HG03460 (cell line): ENCODE measurements around the gene EEF1AKMT1.
A peak's percentile ranks its signal among the peaks of the same experiment; 100 is the strongest.

Source experiments
- ATAC-seq: cut with Tn5 transposase; IDR thresholded peaks from one replicate; pipeline ENCODE4 v1.9.1; 2021; ENCODE audit not compliant: unreplicated experiment

Gene EEF1AKMT1, protein sequence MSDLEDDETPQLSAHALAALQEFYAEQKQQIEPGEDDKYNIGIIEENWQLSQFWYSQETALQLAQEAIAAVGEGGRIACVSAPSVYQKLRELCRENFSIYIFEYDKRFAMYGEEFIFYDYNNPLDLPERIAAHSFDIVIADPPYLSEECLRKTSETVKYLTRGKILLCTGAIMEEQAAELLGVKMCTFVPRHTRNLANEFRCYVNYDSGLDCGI

DNA sequence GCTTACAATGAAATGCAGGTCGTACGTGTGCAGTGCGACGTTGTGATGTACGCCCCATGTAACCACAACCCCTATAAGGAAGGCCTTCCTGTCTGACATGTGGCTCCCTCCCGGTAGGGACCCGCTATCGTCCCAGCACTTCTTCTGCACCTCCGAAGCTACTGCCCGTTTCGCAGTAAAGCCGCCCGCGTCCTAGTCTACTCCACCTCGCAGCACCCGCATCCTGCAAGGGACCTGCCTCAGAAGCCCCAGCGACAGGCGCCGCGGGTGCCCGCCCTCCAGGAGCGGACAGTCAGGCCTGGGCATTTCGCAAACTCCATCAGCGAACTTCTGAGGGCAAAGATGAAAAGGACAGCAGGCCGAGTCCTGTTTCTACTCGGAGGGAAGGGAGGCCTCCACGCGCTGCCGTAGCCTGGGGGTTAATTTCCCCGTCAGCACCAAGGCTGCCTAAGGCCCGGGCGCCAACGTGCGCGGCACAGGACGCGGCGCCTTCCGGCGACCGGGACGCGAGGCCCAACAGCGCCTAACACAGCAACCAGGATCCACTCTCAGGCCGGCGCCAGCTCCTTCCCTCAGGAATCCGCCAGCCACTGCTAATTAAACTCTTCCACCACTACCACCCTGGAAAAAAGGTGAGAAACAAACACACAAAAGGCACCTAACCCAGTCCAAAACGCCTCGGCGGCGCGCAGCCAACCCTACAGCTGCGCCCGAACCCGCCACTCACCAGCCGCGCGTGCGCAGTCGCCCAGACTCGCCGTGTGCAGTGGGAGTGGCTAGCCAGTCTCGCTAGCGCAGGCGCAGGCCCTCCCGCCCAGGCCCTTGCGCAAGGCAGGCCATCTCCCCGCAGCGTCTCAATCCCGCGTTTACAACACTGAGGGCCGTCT is at the start of gene EEF1AKMT1:
TSS of gene EEF1AKMT1 (minus strand) at position 768 of the 887 bp plus-strand sequence. CDS start 16,363 bp downstream, outside the sequence.
- peak; percentile 88 for ATAC-seq

DNA sequence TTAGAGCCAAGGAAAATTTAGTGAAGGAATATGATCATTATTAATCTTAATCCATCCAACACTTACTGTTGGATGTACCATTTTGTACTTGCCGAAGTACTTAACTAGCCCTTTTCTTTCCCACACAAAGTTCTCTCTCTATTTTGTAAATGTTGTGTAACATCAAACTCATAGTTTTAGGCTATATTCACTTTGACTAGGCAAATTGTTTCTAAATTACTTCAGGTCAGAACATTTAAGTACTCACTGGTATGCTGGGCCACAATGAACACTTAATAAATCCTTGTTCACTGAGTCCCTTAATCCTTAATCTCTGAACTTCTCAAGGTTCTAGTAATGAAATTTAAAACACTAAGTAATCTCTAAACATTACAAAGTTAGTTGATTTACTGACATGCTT is 49.3 kb upstream of the EEF1AKMT1 start:
- no peak for ATAC-seq

DNA sequence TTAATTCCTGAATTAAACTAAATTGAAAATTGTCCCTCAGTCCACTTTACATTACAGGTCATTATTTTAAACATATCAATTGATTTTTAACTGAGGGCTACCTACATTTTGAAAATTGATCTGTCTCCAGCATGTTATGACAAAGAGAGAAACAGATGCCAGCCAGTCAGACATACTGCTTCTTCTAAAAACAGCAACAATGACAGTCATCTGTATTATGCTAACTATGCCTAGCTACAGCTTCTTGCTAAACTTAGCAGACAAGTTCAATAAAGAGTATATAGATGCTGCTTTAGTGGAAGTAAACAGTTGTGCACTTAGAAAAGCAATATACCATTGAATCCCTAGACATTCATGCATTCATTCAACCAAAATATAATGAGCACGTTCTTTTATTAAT is 48.6 kb upstream of the EEF1AKMT1 start:
- no peak for ATAC-seq

DNA sequence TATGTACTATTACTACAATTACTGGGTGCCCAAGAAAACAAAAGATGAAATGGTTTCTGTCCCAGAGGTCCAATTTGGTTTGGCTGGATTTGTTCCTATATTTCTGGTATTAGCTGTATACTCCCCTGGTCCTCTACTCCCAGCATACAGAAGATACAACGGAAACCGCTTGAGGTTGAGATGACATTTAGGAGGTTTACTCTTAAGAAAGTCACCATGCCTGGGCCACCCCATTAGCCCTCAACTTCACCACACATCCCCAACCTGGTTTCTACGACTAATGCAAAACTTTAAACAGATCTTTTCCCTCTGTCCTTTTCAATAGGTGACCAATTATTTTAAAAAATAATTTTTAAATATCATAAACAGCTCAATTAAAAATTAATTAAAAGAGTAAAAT is 46.0 kb upstream of the EEF1AKMT1 start:
- ATAC-seq: no peak

DNA sequence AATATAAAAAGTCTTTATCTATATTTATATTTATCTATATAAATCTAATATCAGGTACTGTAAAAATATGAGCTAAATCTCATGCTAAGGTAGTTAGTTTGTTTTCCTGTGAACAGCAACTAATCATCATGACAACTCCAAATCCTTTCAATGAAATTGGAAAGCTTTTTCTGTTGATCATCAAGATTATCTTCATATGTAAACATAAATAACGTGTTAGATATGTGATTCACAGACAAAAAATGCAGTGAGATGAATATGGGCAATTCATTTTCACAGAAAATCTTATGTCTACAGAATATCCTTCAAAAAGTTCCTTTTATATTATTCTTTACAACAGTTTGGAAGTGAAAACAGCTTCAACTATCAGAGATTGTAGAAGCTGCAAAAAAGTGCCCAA is 41.7 kb upstream of the EEF1AKMT1 start:
- no peak for ATAC-seq

DNA sequence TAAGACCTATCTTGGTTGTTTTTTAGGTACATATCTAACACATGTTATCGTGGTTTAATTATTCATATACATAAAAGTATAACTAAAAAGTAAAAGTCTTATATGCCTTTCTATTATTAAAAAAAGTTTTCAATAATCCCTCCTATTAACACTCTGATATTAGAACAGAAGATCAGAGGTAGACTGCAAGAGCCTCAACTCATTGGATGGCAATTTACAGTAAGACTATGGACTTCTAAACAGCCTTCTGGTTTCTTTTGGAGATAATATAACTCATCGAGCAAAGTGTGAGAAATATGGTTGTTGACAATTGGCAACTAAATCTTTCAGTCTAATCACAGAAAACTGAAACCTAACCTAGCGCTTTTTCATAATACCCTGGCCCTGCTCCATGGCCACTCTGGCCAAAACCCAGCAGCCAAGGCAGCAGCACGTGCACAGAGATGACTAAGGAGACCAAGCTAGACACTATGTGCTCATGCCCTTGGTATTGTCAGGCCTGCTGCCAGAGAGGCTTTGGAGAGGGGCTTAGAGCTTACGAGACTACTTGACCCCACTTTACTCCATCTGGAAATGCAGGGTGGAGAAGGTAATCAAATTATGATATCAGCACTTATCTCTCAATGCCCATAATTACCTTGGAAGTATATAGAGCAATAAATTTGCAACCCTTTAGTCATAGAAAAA is 40.6 kb upstream of the EEF1AKMT1 start:
- ATAC-seq: no peak

DNA sequence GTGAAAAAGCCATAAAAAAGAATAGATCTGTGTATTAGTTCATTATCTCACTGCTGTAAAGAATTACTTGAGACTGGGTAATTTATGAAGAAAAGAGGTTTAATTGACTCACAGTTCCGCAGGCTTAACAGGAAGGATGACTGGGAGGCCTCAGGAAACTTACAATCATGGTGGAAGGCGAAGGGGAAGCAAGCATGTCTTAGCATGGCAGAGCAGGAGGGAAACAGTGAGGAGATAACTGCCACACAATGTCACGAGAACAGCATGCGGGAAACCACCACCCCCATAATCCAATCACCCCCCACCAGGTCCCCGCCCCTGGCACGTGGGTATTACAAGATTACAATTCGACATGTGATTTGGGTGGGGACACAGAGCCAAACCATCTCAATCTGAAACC is 39.1 kb upstream of the EEF1AKMT1 start:
- no peak for ATAC-seq

DNA sequence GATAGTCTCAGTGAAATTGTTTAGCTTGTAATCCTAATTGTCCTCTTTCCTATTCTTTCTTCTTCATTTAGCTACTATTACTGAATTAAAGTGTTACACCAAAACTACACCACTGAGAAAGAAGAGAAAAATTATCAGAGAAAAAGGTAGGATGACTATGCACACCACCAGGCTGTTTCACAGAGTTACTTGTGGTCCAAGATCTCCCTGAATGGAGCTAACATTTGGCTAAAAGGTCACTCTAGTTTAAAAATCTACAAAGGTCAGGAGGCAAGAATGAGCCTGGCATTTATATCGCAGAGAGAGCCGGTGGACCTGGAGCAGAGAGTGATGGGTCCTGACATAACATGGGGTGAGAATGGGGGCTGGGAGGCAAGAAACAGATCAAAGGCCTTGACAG is 37.0 kb upstream of the EEF1AKMT1 start:
- ATAC-seq: no peak

DNA sequence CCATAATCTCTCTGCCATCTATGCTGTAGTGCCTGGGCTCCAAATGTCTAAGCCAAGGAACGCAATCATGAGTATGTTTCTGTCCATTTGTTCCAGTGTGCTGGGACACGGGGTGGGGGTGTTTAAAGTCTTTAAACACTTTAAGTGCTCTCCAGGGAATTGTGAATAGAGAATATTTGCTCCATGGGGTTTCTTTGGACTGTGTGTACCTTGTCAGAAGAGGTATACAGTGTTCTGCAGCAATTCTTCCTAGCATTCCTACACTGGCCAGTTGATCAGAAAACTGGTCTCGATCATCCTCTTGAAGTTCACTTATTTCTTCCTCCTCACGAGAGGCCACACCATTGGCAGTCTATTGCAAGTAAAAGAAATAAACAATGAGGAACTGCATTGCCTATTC is 35.1 kb upstream of the EEF1AKMT1 start:
- ATAC-seq: no peak

DNA sequence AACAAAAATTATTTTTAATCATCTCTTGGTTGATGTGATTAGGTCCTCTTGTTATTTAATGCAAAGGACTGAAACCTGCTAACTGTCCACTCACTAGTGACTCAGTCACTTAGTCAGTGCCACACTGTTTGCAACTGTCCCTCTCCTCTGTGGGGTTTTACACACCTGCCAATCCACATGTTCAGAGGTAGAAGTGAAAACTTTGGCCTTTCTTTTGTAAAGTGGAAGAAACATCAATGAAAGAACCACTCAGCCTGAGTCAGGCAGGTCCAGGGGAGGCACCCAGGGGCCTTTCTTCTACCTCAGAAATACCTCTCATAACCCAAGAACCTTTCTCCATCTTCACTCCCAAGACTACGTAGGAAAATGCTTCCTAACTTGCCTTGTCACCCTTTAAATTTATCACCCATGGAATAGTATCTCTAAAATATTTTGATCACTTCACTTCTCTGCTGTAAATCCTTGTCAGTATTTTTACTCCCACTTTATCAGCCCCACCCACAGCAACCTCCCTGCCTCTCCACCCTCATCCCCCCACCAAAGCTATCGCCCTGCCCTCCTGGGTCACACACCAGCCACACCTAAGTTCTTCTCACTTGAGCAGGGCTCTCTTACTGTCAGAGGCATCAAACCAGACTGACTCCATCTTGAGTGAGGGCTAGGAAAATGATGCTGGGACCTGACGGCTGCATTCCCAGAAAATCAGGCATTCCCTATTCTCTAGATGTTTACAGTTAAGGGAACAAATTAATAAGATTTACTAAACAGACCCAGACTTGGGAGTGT is 29.6 kb upstream of the EEF1AKMT1 start:
- ATAC-seq: no peak

DNA sequence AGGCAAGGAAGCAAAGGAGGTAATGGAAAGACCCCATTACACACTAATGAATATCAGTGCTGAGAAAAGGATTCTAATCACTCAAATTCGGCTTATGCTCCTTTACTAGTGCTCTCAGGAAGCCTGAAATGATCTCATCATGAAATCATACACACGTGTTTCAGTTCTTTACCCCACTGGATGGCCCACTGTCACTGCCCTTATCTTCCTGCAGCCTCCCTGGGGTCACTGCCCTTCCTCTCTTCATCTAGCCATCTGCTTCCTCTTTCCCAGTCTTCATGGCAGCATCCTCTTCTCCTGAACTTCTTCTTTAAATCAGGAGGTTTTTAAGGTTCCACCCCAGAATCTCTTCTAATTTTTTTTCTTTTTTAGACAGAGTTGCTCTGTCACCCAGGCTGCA is 27.9 kb upstream of the EEF1AKMT1 start:
- ATAC-seq: no peak

DNA sequence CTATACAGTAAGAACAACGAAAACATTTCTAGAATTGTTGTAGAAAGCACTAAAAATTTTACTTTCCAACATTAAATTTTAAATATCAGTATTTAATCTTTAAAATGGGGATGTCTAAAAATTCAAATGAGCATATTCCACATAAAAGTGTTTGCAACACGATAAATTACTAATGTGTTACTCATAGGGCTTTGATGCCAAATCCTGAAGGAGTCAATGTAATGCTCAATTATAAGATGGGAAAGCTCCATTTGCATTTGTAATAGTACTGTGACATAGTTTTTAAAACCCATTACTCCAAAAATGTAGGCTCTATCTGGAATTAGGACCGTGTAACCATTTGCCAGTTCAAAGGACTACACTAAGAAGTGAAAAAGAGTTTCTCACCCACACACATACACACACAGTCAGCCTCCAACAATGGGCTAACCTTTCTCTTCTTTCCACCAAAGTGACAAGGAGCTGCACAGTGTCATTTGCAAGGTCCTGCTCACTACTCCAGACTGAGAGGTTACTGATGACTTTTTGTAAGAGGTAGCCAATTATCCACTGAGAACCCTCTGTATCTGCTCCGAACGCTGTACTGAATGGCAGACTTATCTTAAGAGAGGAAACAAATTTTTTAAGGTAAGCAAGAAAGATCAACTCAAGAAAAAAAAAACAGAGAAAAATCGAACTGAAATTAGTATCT is 26.1 kb upstream of the EEF1AKMT1 start:
- ATAC-seq: no peak

DNA sequence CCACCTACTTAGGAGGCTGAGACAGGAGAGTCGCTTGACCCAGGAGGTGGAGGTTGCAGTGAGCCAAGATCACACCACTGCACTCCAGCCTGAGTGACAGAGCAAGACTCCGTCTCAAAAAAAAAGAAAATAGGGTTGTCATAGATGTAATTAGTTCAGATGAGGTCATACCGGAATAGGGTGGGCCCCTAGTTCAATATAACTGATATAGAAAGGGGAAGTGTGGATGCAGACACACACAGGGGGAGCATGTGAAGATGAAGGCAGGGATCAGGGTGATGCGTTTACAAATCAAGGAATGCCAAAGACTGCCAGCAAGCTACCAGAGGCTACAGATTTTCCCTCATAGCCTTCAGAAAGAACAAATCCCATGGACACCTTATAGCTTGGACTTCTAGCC is 24.3 kb upstream of the EEF1AKMT1 start:
- ATAC-seq: no peak

DNA sequence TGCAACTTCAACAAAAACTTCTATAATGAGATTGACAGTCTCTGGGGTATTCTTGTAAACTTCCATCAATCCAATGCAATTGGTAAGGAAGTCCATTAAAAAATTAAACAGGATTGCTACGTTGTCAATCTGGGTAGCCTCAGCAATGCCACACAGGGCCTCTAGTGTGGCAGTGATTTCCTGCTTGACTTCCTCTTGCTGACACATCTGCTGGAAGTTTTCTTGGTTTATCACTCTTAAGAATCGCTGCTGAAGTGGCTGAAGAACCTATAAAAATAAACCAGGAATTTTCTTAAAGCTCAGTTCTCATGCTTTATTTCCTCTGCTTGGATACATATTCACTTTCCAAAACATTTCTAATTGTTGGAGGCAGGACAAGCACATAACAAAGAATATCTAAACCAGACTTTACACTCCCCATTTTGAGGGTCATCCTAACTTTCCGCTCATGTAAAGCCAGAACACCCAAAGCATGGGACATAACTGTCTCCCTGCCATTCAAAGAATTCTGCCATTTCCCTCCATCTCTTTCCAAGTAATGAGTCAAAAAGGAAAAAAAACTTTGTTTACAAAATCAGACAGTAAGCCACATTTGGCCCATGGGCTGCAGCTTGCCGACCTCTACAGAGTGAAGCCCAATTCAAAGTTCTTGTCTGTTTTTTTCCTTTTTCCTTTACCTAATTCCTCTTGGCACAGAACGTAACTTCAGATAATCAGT is 23.2 kb upstream of the EEF1AKMT1 start:
- ATAC-seq: no peak

DNA sequence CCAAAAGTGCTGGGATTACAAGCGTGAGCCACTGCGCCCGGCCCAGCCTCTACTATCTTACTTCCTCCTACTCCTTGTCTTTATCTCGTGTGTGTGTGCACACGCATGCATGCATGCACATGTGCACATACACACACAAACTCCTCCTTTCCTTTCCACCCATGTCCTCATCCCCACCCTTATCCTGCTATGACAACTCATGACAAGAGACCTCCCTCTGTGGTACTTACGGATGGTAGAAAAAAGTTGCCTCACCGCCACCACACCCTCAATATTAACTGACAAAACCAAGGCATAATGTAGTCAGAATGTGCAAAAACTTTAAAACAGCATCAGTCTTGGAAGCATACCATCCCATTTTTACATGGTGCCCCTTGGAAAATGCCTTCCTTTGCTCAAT is 15.9 kb upstream of the EEF1AKMT1 start:
- no peak for ATAC-seq

DNA sequence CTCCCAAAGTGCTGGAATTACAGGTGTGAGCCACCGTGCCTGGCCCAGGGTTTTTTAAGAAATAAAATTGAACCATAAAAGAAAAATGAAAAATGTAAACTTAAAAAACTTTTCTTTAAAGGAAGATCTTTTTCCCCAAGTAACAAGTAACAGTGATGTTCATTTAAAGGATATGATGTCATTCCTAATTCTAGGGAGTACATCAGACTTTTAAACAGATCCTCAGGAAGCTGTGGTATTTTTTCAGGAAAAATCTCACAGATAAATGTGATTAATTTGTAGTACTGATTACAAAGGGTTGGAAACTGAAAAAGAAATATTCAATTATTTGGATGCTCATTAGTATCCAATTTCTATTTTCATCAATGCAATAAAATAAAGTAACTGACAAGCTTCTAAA is 14.6 kb upstream of the EEF1AKMT1 start:
- ATAC-seq: no peak

DNA sequence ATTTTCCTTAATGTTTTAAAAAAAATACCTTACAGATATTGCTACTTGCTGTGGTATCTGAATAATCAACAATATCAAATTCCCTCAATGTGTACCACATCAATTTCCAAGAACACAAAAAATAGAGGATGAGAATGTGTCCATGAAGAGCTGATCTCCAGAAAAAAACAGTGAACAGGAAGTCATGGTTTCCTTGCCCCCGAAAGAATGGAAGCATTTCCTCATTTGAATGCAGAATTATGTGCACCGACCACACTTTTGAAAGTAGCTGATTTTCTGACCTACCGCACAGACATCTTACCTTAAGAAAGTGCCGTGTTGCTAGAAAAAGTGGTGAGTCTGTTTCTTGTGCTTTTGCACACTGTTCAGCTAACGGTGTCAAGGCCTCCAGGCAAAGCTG is 13.4 kb upstream of the EEF1AKMT1 start:
- no peak for ATAC-seq

DNA sequence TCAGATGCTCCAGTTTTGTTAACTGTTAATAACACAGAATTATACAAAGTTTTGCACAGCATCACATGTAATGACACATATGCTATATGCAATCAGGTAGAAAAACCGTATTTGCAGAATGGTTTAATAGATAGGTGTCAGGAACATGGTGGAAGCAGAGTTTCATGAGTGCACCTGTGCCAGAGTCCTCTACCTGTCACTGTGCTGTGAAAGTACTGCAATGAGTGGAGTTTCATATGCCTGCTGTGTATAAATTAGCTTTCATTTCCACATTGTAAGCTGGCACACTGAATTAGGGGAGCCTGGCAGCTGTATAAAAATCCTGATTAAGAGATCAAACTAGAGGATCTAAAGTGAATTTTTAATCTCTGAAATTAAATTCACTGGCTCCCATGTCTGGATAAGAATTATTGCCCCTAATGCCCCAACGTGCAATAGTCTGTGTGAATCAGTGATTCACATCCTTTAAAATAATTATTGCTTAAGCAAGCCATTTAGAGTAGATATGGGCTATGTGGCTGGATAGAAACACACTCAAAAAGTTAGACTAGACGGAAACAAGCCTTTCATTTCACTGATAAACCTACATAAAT is 8.5 kb upstream of the EEF1AKMT1 start:
- peak; percentile 93 for ATAC-seq

DNA sequence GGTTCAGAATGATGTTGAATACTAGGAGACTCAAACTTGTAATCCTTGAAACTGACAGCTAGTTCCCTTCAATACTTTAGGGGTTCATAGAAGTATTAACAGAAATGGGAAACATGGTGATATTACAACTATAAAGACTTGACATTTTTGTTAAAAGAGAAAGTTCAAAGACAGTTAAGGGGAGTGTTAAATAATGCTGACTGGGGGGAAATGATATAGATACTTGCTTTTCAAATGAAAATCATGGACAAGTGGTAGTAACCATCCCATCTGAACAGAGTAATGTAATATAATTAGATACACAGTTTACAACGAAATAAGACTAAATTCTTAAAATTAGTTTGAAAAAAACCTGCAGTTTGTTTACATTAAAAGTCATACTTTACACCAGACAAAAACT is 6.6 kb upstream of the EEF1AKMT1 start:
- ATAC-seq: no peak

DNA sequence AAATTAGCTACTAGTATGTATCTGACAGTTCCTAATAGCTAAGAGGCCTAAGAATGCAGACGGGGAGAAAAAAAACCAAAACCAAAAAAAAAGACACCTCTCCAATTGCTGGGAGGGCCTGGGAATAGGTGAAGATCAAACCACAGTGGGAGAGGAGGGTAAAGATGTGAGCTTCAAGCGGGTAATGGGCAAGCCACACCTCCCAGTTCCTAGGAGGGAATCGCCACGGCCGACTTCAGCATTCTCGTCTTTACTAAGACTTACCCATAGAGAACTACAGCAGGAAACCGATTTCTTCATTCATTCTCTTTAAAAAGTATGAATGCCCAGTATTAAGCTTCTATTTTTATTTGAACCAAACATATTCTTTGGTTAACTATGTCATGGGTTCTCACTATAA is 5.6 kb upstream of the EEF1AKMT1 start:
- ATAC-seq: no peak
